GM18858 (cell line): ENCODE results near the gene SORL1-AS1.

Source experiments
- ATAC-seq: cut with Tn5 transposase; IDR thresholded peaks from one replicate; pipeline ENCODE4 v1.9.1; 2021; ENCODE audit not compliant: unreplicated experiment

The SORL1-AS1 gene

GRCh38 chr11:121453589-121454299, 977 bp upstream of the SORL1-AS1 start:
- ATAC-seq, result no peak

GRCh38 chr11:121451986-121452608, 670 bp downstream of the SORL1-AS1 start, which contains the start of gene SORL1:
SORL1 (plus strand) TSS chr11:121452314; CDS start chr11:121452332, 18 bp downstream.
- no peak for ATAC-seq

GRCh38 chr11:121451178-121451985, 1.4 kb downstream of the SORL1-AS1 start:
- ATAC-seq, result no peak

- ATAC-seq, result no peak
Observed at GRCh38 chr11:121450401-121450800, 2.4 kb downstream of the SORL1-AS1 start.

GRCh38 chr11:121449626-121450025, 3.1 kb downstream of the SORL1-AS1 start:
- ATAC-seq, result no peak

GRCh38 chr11:121449123-121449522, 3.6 kb downstream of the SORL1-AS1 start:
- no peak for ATAC-seq

GRCh38 chr11:121448431-121448941, 4.3 kb downstream of the SORL1-AS1 start:
- no peak for ATAC-seq

GRCh38 chr11:121448011-121448410, 4.8 kb downstream of the SORL1-AS1 start:
- no peak for ATAC-seq

GRCh38 chr11:121446752-121447156, 6.0 kb downstream of the SORL1-AS1 start:
- ATAC-seq, result no peak

GRCh38 chr11:121445071-121445768, 7.5 kb downstream of the SORL1-AS1 start:
- no peak for ATAC-seq

GRCh38 chr11:121444526-121444925, 8.2 kb downstream of the SORL1-AS1 start:
- no peak for ATAC-seq

- ATAC-seq, result no peak
Observed at GRCh38 chr11:121443688-121444275, 9.0 kb downstream of the SORL1-AS1 start.

GRCh38 chr11:121441521-121441920, 11.2 kb downstream of the SORL1-AS1 start:
- ATAC-seq, result no peak

- ATAC-seq, result no peak
Observed at GRCh38 chr11:121439759-121440158, 13.0 kb downstream of the SORL1-AS1 start.

GRCh38 chr11:121439337-121439736, 13.4 kb downstream of the SORL1-AS1 start:
- no peak for ATAC-seq

- ATAC-seq, result no peak
Observed at GRCh38 chr11:121437686-121438078, 15.1 kb downstream of the SORL1-AS1 start.

GRCh38 chr11:121437018-121437685, 15.6 kb downstream of the SORL1-AS1 start:
- ATAC-seq, result no peak

- ATAC-seq, result no peak
Observed at GRCh38 chr11:121435551-121436511, 16.9 kb downstream of the SORL1-AS1 start.

GRCh38 chr11:121435132-121435531, 17.6 kb downstream of the SORL1-AS1 start:
- no peak for ATAC-seq
